ENCODE results near the gene CCDC24. TPM values are rescaled to one million over a fixed set of nuclear protein-coding genes. Genes with fewer than 3 reads are reported as not detected.

CCDC24 gene
- total RNA-seq, 3 donors from 2014 or later: 1.0 to 1.8 (median 1.2) TPM

DNA sequence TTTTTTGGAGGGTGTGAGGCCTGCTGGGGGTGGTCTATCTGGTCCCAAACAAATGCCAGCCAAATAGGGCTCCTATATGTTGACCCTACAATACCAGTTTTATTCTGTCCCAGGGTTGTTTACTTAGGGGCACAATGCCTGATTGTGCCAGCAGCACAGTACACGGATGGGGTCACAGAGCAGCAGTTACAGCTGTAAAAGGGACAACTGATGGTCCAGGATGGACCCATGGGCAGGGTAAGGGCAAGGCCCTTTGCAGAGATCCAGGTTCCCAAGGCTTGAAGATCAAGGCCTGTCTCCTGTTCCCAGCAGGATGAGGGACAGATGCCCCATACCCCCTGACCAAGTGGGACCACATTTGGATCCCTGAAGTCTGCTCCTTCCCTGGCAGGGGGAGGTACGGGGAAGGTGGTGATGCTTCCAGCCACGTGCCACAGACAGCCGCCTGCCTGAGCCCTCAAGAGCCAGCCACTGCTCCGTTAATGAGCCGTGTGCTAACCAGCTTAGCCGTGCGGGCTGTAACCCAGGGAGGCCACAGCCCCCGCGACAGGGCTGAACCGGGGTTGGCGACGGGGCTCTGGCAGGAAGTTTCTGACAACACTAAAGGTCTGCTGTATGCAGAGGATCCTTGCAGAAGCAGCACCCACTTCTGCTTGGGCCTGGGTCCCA lies 21.7 kb downstream of the CCDC24 start:
- no peaks in the 10 kb centered on the region for H3K27me3 Mint-ChIP-seq (ENCODE audit: low read depth)
- H3K36me3 Mint-ChIP-seq (ENCODE audit: insufficient read depth): no peaks in the 10 kb centered on the region
- no peak for DNase-seq
- ATAC-seq: no peak
- H3K4me3 Mint-ChIP-seq: no peak overlapping the region
- H3K9me3 Mint-ChIP-seq: no peaks in the 10 kb centered on the region
- H3K4me1 Mint-ChIP-seq (ENCODE audit: low read depth): peaks cover 5% of the 10 kb centered on the region

DNA sequence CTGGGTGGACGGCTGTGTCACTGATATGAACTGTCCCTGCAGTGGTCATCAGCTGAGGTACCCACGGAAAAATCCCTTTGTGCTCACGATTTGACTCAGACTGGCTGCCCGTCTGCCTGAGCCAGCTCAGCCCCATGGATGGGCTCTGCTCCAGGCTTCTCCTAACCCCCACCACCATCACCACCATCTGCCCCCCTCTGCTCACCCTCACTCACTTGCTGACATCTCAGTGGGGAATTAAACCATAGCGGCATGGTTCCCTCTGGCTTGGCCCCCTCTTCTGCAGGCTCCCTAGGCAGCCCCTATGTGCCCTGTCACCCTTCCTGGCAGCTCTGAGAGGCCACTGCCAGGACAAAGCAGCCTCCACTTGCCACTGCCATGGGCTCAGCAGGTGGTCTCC lies 22.6 kb downstream of the CCDC24 start:
- Mint-ChIP-seq H3K27me3 (ENCODE audit: low read depth) (no peaks in the 10 kb centered on the region), H3K9me3 (no peaks in the 10 kb centered on the region), H3K4me1 (ENCODE audit: low read depth) (peaks cover 5% of the 10 kb centered on the region), H3K36me3 (ENCODE audit: insufficient read depth) (no peaks in the 10 kb centered on the region), H3K4me3 (no peak overlapping the region)
- DNase-seq (no peak), ATAC-seq (no peak)

DNA sequence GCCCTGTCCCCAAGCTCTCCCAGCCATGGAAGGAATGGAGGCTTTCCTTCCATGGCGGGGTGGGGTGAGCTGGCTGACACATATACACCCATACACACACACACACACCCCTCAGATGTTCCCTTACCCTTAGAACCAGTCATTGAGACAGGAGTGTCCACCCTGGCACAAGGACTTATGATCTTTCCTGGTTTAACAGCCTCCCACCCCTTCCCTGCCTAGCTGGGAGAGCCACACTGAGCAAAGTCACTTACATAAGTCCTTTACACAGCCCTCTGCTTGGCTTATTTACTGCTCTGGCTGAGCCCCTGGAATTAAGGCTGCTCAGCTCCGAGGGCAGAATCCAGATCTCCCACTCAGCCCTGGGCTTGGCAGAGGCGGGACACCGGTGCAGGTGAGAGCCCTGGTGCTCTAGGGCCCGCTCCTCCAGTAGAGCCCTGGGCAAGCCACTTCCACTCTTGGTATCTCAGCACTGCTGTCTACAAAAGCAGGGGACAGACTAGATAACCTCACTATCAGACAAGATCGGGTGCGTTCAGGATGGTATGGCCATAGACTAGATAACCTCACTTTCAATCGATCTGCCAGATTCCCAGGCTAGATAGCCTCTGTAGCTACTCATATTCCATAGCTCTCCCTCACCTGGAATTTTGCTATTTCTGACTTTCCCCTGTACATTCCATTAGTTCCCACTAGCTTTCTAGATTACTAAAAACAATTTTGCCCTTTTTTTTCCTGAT lies 23.1 kb downstream of the CCDC24 start:
- ATAC-seq: no peak
- no peaks in the 10 kb centered on the region for H3K9me3 Mint-ChIP-seq
- DNase-seq: no peak
- peaks cover 5% of the 10 kb centered on the region for H3K4me1 Mint-ChIP-seq (ENCODE audit: low read depth)
- no peak overlapping the region for H3K4me3 Mint-ChIP-seq
- no peaks in the 10 kb centered on the region for H3K27me3 Mint-ChIP-seq (ENCODE audit: low read depth)
- no peaks in the 10 kb centered on the region for H3K36me3 Mint-ChIP-seq (ENCODE audit: insufficient read depth)

DNA sequence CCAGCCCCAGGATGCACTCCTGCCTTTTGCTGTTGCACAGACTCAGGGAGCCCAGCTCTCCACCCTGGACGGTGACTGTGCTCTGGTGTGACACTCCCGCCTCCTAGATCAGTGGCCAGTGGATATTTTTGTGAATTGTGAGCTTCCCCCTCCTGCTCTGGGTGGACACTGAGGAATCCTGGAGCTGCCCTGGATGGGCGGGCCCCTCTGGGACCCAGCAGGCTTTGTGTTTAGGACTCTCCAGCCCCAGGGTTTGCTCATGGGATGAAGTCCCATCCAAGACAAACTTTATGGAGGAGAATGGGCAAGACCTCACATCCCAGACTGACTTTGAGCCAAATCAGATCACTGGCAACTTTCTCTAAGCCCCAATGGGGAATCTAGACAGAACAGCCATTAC lies 23.8 kb downstream of the CCDC24 start:
- ATAC-seq (no peak), DNase-seq (no peak)
- no peaks in the 10 kb centered on the region for H3K9me3 Mint-ChIP-seq
- H3K4me3 Mint-ChIP-seq: no peak overlapping the region
- no peaks in the 10 kb centered on the region for H3K36me3 Mint-ChIP-seq (ENCODE audit: insufficient read depth)
- H3K4me1 Mint-ChIP-seq (ENCODE audit: low read depth): peaks cover 5% of the 10 kb centered on the region
- no peaks in the 10 kb centered on the region for H3K27me3 Mint-ChIP-seq (ENCODE audit: low read depth)

DNA sequence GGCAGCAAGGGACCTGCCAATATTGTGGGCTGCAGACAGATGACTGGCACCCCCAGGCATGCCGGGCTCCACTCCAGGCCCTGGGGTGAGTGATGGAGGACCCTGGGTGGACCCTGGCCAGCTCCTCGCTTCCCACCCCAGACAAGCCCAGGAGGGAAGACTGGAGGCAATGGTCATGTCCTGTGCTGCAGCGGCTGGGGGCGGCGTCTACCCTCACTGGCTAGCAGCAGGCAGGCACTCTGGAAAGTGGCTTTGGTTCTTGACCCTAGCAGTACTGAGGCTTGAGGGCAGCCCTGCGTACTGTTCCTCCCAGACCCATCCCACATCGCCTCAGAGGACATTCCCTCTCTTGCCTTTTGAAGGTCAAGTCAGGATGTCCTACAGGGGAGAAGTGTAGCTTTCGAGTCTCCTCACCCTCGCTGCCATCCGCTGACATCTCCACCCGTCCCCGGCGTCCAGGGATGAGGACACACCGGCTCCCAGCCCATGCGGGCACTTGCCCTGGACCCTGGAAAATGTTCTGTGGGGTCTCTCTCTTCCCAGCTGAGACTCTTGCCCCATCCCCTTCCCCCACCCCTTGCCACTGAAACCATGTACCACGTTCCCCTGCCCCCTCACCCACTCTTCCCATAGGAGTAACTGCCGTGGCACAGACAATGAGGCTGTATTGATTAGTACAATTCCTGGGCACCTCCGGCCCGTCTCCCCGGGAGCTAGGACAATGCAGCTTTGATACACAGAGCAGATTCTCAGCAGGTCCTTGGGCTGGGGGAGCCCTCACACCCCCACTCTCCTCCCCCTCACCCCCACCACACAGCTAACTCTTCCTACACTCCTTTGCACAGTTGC lies 24.9 kb downstream of the CCDC24 start:
- H3K9me3 Mint-ChIP-seq: no peaks in the 10 kb centered on the region

DNA sequence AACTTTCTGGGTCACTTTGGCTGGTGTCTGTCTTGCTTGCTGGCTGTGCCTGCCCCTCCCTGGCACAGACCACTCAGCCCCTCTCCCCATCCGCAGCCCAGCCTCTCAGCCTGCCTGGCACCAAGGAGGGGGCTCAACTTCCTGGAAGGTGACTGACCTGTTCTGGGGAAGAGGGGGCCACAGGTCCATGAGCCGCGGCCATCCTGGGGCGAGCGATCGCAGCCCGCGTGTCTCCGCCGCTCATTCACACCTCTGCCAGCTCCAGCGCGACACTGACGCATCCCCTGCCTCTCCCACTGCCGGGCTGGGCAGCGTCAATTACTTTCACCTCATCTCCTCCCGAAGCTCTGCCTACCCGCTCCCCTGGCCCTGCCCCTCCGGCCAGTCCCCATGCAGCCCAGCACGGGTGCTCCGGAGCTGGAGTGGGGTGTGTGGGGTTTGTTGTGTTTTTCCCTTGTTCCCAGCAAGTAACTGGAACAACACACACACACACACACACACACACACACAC lies 25.5 kb downstream of the CCDC24 start:
- Mint-ChIP-seq H3K4me3 (no peak overlapping the region), H3K4me1 (ENCODE audit: low read depth) (peaks cover 5% of the 10 kb centered on the region), H3K9me3 (no peaks in the 10 kb centered on the region), H3K36me3 (ENCODE audit: insufficient read depth) (no peaks in the 10 kb centered on the region), H3K27me3 (ENCODE audit: low read depth) (no peaks in the 10 kb centered on the region)
- DNase-seq: no peak
- no peak for ATAC-seq

More for the DNA sequence above, 24.9 kb downstream of the CCDC24 start:
- Mint-ChIP-seq H3K4me3 (no peak overlapping the region), H3K27me3 (ENCODE audit: low read depth) (no peaks in the 10 kb centered on the region), H3K36me3 (ENCODE audit: insufficient read depth) (no peaks in the 10 kb centered on the region), H3K4me1 (ENCODE audit: low read depth) (peaks cover 5% of the 10 kb centered on the region)
- no peak for DNase-seq
- no peak for ATAC-seq

DNA sequence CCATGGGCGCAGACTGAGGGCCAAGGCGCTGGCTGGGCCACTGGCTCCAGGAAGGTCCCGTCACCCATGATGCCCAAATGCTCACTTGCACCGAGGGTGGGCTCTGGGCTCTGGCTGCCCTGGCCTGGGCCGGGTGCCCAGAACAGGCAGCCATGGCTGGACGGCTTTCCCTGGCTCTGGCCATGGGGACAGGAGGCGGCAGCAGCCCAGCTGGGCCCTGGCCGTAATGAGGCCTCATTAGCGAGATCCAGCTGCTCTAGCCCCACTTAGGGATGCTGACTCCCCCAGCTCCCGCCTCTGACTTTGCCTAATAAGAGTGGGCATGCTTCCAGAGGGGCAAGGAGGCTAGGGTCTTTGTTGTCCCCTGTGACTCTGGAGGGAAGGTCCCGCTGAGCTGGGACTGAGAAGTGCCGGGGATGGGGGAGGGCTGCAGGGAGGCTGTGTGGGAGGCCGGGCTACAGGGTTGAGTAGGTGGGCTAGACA lies 28.1 kb downstream of the CCDC24 start:
- Mint-ChIP-seq H3K36me3 (ENCODE audit: insufficient read depth) (peaks cover 4% of the 10 kb centered on the region), H3K27me3 (ENCODE audit: low read depth) (no peaks in the 10 kb centered on the region), H3K4me3 (no peak overlapping the region), H3K9me3 (no peaks in the 10 kb centered on the region), H3K4me1 (ENCODE audit: low read depth) (no peaks in the 10 kb centered on the region)
- DNase-seq (no peak), ATAC-seq (no peak)

DNA sequence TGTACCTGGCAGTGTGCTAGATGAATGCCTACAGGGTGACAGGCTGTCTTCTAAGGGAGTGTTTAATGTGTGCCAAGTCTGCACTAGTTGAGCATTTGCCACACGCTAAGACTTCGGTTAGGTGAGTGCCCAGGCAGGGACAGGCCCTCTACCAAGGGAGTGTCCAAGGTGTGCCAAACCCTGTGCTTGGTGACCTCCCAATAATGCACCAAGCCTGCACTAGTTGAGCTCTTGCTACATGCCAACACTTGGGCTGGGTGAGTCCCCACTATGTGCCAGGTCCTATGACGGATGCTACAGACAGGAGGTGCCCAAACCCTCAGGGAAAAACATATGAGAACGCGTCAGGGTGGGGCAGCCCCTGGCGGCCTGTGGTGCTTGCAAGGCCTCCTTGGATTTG lies 29.1 kb downstream of the CCDC24 start:
- Mint-ChIP-seq H3K36me3 (ENCODE audit: insufficient read depth) (peaks cover 4% of the 10 kb centered on the region), H3K9me3 (no peaks in the 10 kb centered on the region), H3K4me3 (no peak overlapping the region), H3K27me3 (ENCODE audit: low read depth) (no peaks in the 10 kb centered on the region), H3K4me1 (ENCODE audit: low read depth) (no peaks in the 10 kb centered on the region)
- DNase-seq (no peak), ATAC-seq (no peak)

DNA sequence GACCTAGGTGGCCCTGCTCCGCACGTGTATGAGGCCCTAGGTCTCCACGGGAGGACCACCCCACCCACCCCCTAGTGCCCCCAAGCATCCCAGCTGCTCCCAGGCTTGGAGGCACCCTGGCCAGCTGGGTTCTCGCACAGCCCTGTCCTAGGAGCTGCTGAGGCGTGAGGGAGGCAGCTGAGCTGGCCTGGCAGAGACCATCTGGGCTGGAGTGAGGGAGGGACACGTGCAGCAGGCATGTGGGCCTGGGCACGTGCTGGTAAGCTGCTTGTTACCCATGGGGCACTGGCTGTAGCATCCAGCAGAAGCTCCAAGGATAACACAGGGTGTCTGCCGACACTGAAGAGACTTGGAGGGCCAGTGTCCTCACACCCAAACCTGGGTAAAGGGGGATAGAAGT lies 29.8 kb downstream of the CCDC24 start:
- Mint-ChIP-seq H3K4me3 (no peak overlapping the region), H3K27me3 (ENCODE audit: low read depth) (no peaks in the 10 kb centered on the region), H3K4me1 (ENCODE audit: low read depth) (no peaks in the 10 kb centered on the region), H3K36me3 (ENCODE audit: insufficient read depth) (peaks cover 4% of the 10 kb centered on the region), H3K9me3 (no peaks in the 10 kb centered on the region)
- DNase-seq: no peak
- ATAC-seq: no peak

DNA sequence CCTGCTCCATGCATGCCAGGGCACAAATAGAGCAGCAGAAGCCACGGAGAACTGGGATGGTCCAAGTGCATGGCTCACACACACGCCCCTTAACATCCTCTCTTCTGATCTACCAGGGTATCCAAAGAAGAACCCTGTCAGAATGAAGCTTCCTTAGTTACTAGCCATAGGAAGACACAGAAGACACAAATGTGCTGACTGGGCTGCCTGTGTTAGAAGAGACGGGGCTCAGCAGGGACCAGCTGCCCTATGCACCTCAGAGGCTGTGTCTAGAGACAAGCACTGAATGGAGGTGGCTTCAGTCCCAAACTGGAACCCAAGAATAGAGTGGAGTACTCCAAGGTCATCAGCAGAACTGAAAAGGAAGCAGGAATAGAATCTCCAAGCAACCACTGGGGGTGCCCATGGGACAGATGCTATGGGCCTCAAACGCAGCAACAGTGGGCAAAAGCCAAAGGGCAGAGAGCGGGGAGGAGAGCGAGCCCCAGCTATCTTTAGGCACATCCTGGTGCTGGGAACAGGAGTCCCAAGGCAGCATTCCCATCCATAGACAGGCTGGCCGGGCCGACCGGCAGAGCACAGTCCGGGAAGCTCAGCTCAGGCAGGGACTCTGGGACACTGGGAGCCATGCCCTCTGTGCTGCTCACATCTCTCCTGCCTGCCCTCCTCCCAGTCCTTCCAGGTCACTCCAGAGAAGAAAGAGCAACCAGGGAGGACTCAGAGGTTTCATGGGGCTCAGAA lies 30.4 kb downstream of the CCDC24 start:
- no peak for DNase-seq
- Mint-ChIP-seq H3K36me3 (ENCODE audit: insufficient read depth) (peaks cover 4% of the 10 kb centered on the region), H3K27me3 (ENCODE audit: low read depth) (no peaks in the 10 kb centered on the region), H3K9me3 (no peaks in the 10 kb centered on the region), H3K4me3 (no peak overlapping the region), H3K4me1 (ENCODE audit: low read depth) (no peaks in the 10 kb centered on the region)
- ATAC-seq: no peak

DNA sequence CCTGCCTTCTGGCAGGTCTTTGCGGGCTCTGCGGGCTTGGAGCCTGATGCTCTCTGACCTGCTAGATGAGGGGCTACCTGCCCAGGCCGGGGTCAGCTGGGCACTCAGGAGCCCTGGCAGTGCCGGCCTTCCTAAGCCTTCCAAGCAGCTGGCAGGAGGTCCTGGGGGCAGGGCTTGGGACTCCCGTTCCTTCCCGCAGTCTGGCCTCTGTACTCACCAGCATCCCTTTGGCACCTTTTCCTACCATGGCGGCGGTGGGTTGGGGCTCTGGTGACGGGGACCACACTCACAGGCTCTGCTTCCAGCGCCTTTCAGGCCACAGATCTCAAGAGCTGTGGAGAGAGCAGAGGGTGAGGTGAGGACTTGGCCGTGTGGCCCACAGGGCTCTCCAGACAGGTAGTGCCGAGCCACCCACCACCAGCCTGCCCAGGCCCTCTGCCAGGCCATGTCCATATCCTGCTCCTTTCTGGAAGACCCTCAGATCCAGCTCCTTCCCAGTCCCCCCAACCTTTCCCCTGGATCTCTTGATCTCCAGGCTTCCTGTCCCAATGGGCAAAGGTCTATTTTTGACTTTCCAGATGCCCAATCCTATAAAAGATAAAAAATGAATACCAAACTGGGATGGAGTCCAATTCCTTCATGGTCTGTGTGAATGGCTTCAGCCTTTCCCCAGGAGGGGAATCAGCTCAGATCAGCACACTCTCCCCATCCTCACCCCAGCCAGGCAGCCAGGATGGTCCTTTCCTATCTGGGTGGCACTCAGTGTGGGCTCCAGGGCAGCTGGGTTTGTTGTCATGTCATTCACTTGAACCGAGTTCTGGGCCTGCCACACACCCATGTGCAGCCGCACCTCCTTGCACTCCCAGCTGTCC lies 32.9 kb downstream of the CCDC24 start:
- Mint-ChIP-seq H3K27me3 (ENCODE audit: low read depth) (no peaks in the 10 kb centered on the region), H3K4me3 (no peak overlapping the region), H3K36me3 (ENCODE audit: insufficient read depth) (peaks cover 8% of the 10 kb centered on the region), H3K9me3 (no peaks in the 10 kb centered on the region), H3K4me1 (ENCODE audit: low read depth) (peaks cover 12% of the 10 kb centered on the region)
- no peak for DNase-seq
- ATAC-seq: no peak

DNA sequence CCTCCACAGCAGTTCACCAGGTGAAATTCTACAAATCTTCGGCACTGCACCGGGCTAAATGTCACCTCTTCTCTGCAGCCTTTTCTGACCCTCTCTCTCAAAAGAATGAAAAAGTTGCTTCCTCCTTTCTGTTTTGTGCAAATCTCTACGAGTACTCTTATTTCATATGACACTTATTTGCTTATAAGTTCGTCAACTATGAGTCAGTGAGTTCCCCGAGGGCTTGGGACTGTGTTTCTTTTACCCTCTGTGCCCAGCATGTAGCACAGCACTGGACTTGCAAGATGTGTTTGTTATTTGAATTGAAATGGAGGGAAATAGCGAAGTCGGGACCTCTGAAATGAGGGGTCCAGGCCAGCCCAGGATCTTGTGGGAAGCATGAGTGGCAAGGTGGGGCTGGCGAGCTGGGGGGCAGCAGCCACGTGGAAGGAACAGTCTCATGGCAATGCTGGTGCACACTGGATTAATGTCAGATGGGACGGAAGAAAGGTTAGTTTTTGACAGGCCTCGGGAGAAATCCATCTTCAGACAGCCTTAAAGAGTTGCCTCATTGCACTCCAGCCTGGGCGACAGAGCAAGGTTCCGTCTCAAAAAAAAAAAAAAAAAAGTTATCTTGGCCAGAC lies 33.6 kb downstream of the CCDC24 start:
- DNase-seq (no peak), ATAC-seq (no peak)
- Mint-ChIP-seq H3K9me3 (no peaks in the 10 kb centered on the region), H3K36me3 (ENCODE audit: insufficient read depth) (peaks cover 8% of the 10 kb centered on the region), H3K4me3 (no peak overlapping the region), H3K27me3 (ENCODE audit: low read depth) (no peaks in the 10 kb centered on the region), H3K4me1 (ENCODE audit: low read depth) (peaks cover 17% of the 10 kb centered on the region)

DNA sequence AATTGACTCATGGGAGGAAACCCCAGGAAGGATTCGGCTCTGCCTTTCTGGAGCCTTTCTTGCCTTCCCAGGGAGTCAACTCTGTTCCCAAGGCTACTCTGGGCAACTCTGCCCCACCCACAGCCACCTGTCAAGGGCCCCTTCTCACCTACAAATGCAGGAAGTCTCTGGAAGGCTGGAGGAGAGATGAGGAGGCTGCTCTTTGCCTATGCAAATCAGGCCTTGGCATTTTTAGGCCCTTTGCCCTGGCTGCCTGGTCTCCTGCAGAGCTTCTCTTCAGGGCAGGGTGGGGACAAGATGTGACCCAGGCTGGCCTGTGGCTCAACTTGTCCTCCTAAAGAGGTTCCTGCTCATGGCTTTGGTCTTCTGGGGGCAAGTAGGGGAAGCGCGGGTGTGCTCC lies 34.4 kb downstream of the CCDC24 start:
- Mint-ChIP-seq H3K36me3 (ENCODE audit: insufficient read depth) (peaks cover 8% of the 10 kb centered on the region), H3K4me1 (ENCODE audit: low read depth) (peaks cover 17% of the 10 kb centered on the region), H3K27me3 (ENCODE audit: low read depth) (no peaks in the 10 kb centered on the region), H3K4me3 (no peak overlapping the region), H3K9me3 (no peaks in the 10 kb centered on the region)
- ATAC-seq (no peak), DNase-seq (no peak)

All from activated T-cell treated with anti-CD3 and anti-CD28 coated beads, Interleukin-2, amount 50 U/mL, for 4 hours (primary cell).